Activated CD8-positive, alpha-beta T cell treated with anti-CD3 and anti-CD28 coated beads for 36 hours (primary cell): ENCODE data around the gene EPB41L4A. TPM values are rescaled to one million over a fixed set of nuclear protein-coding genes. Genes with fewer than 3 reads are reported as not detected.

Source experiments
- ATAC-seq: fragments of 200-7000 bp; cut with Tn5 transposase; one replicate; pipeline ENCODE4 v1.10.0; 2021; ENCODE audit warnings: mild to moderate bottlenecking, moderate library complexity
- CTCF ChIA-PET: fragments of 350-600 bp; sonication (Branson Sonifier 250); formaldehyde crosslinking; loops from one replicate; lab custom pipeline; 2021; ENCODE audit warnings: antibody characterized with exemption; lab: Charles Lee
- POLR2A ChIA-PET: fragments of 350-600 bp; sonication (Branson Sonifier 250); formaldehyde crosslinking; loops from one replicate; lab custom pipeline; 2021; ENCODE audit warnings: antibody characterized with exemption; lab: Charles Lee
- DNase-seq: peaks from one replicate; pipeline ENCODE4 v3.0.0-alpha.2; 2020
- H3K27ac Mint-ChIP-seq: one replicate; pipeline ENCODE4 v1.8.0; 2021; ENCODE audit warnings: mild to moderate bottlenecking, mixed read lengths
- H3K27me3 Mint-ChIP-seq: one replicate; pipeline ENCODE4 v1.8.0; 2021; ENCODE audit warnings: mixed read lengths
- H3K36me3 Mint-ChIP-seq: one replicate; pipeline ENCODE4 v1.8.0; 2021; ENCODE audit warnings: low read depth, mixed read lengths
- H3K4me1 Mint-ChIP-seq: one replicate; pipeline ENCODE4 v1.8.0; 2021; ENCODE audit warnings: low read depth, mixed read lengths
- H3K4me3 Mint-ChIP-seq: one replicate; pipeline ENCODE4 v1.8.0; 2021; ENCODE audit warnings: mild to moderate bottlenecking, moderate library complexity, mixed read lengths
- H3K9me3 Mint-ChIP-seq: one replicate; pipeline ENCODE4 v1.8.0; 2021; ENCODE audit warnings: mixed read lengths
- intact Hi-C: fragments of 100-400 bp; cut with micrococcal nuclease; formaldehyde crosslinking; loops from one replicate; pipeline ENCODE4 v1.10.0; 2022
- total RNA-seq, 2 experiments: library from RNA; stranded (reverse); gene quantifications; one replicate each; pipeline ENCODE4 v1.2.3, GENCODE V29; 2021
- TF ChIP-seq, protein P1 (sequence below): fragments of 200-600 bp; IDR thresholded peaks from one replicate; pipeline ENCODE4 v1.8.0; 2022; ENCODE audit warnings: antibody characterized with exemption, mild to moderate bottlenecking

Gene EPB41L4A
- total RNA-seq, 2 experiments from 2014 or later: 0.25 TPM; not detected in 1

DNA sequence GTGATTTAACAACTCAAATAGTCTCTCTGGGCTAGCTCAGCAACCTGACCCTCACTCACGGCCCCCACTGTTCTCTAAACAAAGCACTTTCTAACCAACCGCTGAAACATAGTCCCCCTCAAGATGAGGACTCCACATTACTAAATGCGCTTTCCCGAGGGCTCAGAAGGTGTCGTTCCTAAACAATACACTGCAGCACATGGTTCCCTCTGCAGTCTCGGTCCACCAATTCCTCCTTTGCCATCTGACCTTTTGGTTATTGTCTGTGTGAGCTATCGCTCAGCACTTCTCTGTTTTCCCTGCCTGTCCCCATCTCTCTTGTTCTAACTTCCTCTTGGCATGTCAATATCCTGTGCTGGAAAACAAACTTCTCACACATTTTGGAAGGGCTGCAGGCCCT lies 7.2 kb downstream of the EPB41L4A start:
- intact Hi-C loops: no loop called here
- H3K4me3 Mint-ChIP-seq: no peak overlapping the region
- no peaks in the 10 kb centered on the region for H3K9me3 Mint-ChIP-seq

GRCh38 chr5:112407666-112408065 lies 11.4 kb downstream of the EPB41L4A start:
- TF ChIP-seq, protein P1, sequence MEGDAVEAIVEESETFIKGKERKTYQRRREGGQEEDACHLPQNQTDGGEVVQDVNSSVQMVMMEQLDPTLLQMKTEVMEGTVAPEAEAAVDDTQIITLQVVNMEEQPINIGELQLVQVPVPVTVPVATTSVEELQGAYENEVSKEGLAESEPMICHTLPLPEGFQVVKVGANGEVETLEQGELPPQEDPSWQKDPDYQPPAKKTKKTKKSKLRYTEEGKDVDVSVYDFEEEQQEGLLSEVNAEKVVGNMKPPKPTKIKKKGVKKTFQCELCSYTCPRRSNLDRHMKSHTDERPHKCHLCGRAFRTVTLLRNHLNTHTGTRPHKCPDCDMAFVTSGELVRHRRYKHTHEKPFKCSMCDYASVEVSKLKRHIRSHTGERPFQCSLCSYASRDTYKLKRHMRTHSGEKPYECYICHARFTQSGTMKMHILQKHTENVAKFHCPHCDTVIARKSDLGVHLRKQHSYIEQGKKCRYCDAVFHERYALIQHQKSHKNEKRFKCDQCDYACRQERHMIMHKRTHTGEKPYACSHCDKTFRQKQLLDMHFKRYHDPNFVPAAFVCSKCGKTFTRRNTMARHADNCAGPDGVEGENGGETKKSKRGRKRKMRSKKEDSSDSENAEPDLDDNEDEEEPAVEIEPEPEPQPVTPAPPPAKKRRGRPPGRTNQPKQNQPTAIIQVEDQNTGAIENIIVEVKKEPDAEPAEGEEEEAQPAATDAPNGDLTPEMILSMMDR: no peak
- Mint-ChIP-seq H3K27me3 (peaks cover 18% of the 10 kb centered on the region), H3K36me3 (no peaks in the 10 kb centered on the region), H3K4me1 (no peaks in the 10 kb centered on the region), H3K27ac (no peak overlapping the region), H3K9me3 (no peaks in the 10 kb centered on the region), H3K4me3 (no peak overlapping the region)
- POLR2A ChIA-PET: no interaction called here
- CTCF ChIA-PET: no interaction called here
- no peak for DNase-seq
- intact Hi-C loops: no loop called here
- no peak for ATAC-seq

More for the DNA sequence above, 7.2 kb downstream of the EPB41L4A start:
- ATAC-seq (no peak), DNase-seq (no peak)
- Mint-ChIP-seq H3K27ac (no peak overlapping the region), H3K4me1 (no peaks in the 10 kb centered on the region), H3K36me3 (no peaks in the 10 kb centered on the region), H3K27me3 (peaks cover 28% of the 10 kb centered on the region)
- ChIA-PET POLR2A (no interaction called here), CTCF (no interaction called here)
- TF ChIP-seq, protein P1: no peak

- CTCF ChIA-PET: no interaction called here
- DNase-seq (no peak), ATAC-seq (no peak)
- H3K27me3 Mint-ChIP-seq: peaks cover 17% of the 10 kb centered on the region
- no peaks in the 10 kb centered on the region for H3K9me3 Mint-ChIP-seq
- POLR2A ChIA-PET: no interaction called here
- TF ChIP-seq, protein P1: no peak
- no peaks in the 10 kb centered on the region for H3K36me3 Mint-ChIP-seq
- no peak overlapping the region for H3K4me3 Mint-ChIP-seq
- intact Hi-C loops: no loop called here
- no peaks in the 10 kb centered on the region for H3K4me1 Mint-ChIP-seq
- H3K27ac Mint-ChIP-seq: no peak overlapping the region
Measured at GRCh38 chr5:112407240-112407639, 11.8 kb downstream of the EPB41L4A start.

DNA sequence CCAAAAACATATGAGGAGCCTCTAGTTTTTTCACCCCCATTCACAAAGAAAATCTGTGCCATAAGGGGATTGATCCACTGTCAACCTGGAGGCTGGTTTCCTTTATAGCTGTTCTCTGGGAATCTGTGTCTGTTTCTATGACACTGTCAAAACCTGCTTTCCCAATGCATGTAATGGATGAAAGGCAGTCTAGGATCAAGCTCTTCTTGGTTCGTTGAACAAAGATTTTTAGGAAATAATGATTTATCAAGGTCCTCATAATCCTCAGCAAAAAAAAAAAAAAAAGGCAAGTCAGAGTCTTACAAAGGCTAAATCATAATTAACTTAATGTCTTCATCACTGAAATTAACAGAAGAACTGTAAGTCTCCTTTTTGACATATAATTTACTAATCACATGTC lies 16.0 kb downstream of the EPB41L4A start:
- Mint-ChIP-seq H3K27ac (no peak overlapping the region), H3K9me3 (no peaks in the 10 kb centered on the region), H3K4me3 (no peak overlapping the region), H3K27me3 (peaks cover 14% of the 10 kb centered on the region), H3K4me1 (no peaks in the 10 kb centered on the region), H3K36me3 (no peaks in the 10 kb centered on the region)
- TF ChIP-seq, protein P1: no peak
- intact Hi-C loops: no loop called here
- ChIA-PET CTCF (interaction anchor here (2.1 kb wide), 1 partner anchor 17 kb away, joined by 9 read pairs; no protein-coding TSS in a partner anchor), POLR2A (no interaction called here)
- ATAC-seq (no peak), DNase-seq (no peak)

DNA sequence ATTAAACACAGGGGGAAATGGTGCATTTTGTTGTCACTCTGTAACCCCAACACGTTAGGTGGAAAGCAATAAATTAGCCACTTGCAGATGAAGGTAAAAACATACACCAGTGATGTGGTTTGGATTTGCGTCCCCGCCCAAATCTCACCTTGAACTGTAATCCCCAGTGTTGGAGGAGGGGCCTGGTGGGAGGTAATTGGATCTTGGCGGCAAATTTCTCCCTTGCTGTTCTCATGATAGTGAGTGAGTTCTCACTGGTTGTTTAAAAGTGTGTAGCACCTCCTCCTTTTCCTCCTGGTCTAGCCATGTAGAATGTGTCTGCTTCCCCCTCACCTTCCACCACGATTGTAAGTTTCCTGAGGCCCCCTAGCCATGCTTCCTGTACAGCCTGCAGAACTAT lies 17.2 kb downstream of the EPB41L4A start:
- CTCF ChIA-PET: no interaction called here
- no peak for ATAC-seq

More for the DNA sequence above, 17.2 kb downstream of the EPB41L4A start:
- H3K4me3 Mint-ChIP-seq: no peak overlapping the region
- POLR2A ChIA-PET: no interaction called here
- H3K36me3 Mint-ChIP-seq: no peaks in the 10 kb centered on the region
- TF ChIP-seq, protein P1: no peak
- intact Hi-C loops: no loop called here
- no peak for DNase-seq
- H3K9me3 Mint-ChIP-seq: no peaks in the 10 kb centered on the region
- peaks cover 12% of the 10 kb centered on the region for H3K27me3 Mint-ChIP-seq
- H3K27ac Mint-ChIP-seq: no peak overlapping the region
- H3K4me1 Mint-ChIP-seq: no peaks in the 10 kb centered on the region
